Left colon (tissue), 2 donors: ENCODE data around the gene RNU1-2. TPM values are rescaled to one million over a fixed set of nuclear protein-coding genes. Genes with fewer than 3 reads are reported as not detected.
"Not testable (repeated sequence)": the region's sequence is repeated elsewhere in the genome, so short reads cannot be mapped to it uniquely, and the experiment has no call there.

ENCODE experiments used
- ATAC-seq: fragments of 200-7000 bp; cut with Tn5 transposase; one replicate; pipeline ENCODE4 v1.9.1; 2020; ENCODE audit warnings: mild to moderate bottlenecking, moderate library complexity
- DNase-seq, 2 donors: peaks; one replicate each; pipeline ENCODE4 v3.0.0-alpha.2; 2020
- intact Hi-C, 2 donors: fragments of 100-400 bp; cut with DNase I in 1 of 2; cut with micrococcal nuclease in 1 of 2; formaldehyde crosslinking; loops; one replicate each; pipeline versions ENCODE4 v1.11.2 to v1.14.0; 2022; cut with DNase I, micrococcal nuclease
- total RNA-seq, 2 donors: library from RNA; stranded (reverse); fragmentation: NEBNext Ultra II Directional; extraction: Animal tissue kit (Norgen Biotek cat#: 25700); gene quantifications; one replicate each; pipeline ENCODE4 v1.2.1, GENCODE V29; 2021
- donor health status: DM: no; HTN: no; CAD: no.
- donor health status: DM: yes; HTN: yes; CAD: no.

Gene RNU1-2
- total RNA-seq, 2 donors from 2014 or later, result 3,977 to 5,589 TPM

GRCh38 chr1:16905110-16905867 lies 9.5 kb downstream of the RNU1-2 start:
- no peak for DNase-seq

GRCh38 chr1:16905868-16906702 lies 10.3 kb downstream of the RNU1-2 start:
- ATAC-seq (no peak), DNase-seq (no peak)
- intact Hi-C loops, result no loop called here

More at GRCh38 chr1:16905110-16905867, 9.5 kb downstream of the RNU1-2 start:
- intact Hi-C loops, result no loop called here
- peak; percentile 76 for ATAC-seq

DNA sequence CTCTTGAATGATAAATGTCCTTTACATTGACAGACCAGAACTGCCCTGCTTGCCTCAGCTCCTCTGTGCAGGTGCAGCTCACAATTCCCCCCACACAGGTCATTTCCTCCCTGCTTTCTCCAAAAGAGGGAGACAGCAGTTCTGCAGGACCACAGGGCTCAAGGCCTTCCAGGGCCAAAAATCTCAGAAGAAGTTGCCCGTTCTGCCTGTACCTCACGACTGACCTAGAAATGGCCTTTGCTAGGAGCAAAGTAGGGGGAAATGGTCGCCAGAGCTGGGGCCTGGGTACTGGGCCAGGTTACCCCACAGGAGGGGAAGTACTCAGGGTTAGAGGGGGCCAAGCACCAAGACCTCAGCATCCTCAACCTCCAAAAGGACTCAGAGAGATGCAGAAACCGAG lies 11.1 kb downstream of the RNU1-2 start:
- no peak for ATAC-seq
- no peak for DNase-seq
- intact Hi-C loops, result no loop called here

- ATAC-seq (no peak), DNase-seq (peak in 1 of 2 donors; percentile 23)
- intact Hi-C loops, result no loop called here
Observed at GRCh38 chr1:16907870-16908758, 12.3 kb downstream of the RNU1-2 start.

DNA sequence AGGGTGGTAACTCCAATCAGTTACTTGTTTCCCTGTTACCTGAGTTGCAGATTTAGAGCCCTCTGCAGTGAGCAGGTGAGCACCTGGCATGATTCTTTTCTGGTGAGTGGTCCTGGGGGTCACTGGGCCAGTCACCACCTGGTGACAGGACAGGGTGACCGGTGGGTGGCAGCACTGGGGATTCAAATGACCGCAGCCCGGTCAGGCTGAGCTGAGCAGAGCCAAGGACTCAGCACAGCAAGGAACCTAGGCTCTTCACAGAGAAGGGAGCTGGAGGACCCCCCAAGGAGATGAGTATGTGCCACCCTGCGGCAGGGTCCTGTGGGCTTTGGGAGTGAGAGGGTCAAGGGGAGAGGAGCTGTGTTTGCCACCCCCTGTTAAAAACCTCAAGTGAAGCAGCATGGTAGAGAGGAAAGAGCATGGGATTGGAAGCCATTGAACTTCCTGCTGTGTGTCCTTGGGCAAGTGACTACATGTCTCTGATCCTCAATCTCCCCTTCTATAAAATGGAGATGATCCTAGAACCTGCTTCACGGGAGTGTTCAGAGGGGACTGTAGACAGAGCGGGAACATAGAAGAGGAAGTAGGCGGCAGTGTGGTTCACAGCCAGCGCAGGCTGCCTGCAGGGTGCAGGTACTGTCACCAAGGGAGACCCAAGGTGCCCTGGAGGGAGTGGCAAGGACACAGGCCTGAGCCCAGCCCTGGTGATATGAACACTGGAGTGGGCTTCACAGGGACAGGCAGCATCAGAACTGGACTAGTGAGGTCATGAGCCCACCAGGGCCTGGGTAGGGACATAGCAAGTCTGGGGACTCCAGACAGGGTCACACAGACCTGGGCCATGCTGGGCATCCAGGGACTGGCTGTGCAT lies 16.3 kb downstream of the RNU1-2 start:
- DNase-seq, ATAC-seq, intact Hi-C loops: not testable (repeated sequence)

- DNase-seq, ATAC-seq, intact Hi-C loops: not testable (repeated sequence)
Observed at GRCh38 chr1:16912742-16913141, 17.0 kb downstream of the RNU1-2 start.

DNA sequence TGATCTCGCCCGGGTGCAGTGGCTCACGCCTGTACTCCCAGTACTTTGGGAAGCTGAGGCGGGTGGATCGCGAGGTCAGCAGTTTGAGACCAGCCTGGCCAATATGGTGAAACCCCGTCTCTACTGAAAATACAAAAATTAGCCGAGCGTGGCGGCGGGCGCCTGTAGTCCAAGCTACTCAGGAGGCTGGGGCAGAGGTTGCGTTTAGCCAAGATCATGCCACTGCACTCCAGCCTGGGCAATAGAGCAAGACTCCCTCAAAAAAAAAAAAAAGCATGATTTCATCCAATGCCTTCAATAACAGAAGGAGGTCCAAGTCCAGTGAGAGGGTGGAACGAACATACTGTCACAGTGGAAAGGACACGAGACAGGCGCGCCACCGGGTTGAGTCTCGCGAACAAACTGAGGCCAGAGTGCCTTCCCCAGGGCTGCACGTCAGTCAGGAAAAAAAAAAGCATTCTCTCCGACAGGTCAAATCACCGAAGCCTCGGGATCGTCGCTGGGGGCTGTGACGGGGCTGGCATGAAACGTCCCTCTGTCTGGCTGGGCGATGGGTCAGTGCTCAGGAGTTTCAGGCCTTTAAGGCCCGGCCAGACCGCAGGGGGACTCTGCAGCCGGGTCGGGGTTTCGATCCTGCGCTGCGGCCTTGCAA lies 17.5 kb downstream of the RNU1-2 start:
- intact Hi-C loops, result no loop called here
- ATAC-seq (peak; percentile 24), DNase-seq (peak in 1 of 2 donors; percentile 48)

DNA sequence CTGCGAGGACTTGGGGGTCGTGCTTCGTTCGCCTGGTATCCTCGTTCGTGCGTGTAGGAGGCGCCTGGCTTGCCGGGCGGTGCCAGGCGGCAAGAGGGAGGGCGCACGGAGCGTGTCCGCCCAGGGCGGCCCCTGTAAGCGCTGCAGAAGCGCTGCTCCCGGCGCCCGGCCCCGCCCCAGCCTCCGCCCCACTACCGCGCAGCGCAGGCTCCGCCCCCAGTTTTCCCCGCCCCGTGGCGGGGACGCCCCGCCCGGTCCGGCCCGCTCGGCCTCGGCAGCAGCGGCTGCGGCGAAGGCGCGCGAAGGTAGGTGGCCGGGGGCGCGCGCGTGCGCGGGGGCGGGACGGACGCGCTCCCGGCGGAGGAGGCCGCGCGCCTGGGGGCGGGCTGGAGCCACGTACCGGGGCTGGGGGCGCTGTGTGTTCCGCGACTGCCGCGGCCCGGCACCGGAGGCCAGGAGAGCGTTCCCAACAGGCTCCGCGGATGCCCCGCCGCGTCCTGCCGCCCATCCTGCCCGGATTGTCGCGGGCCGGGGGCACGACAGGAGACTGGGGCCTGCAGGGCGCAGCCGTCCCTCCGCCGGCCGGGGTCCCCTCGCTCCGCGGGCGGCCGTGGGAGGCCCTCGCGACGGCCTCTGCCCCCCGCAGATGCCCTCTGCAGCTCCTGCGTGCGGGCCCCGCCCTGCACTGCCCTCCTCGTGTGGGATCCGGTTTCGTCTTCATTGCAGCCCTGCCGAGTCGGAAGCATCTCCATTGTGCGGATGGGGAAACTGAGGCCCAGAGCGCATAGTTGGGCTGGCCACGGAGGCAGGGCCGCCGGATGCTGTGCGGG lies 18.3 kb downstream of the RNU1-2 start:
- intact Hi-C loops, result no loop called here
- DNase-seq, result peak; percentile 94 to 98
- peak; percentile 95 for ATAC-seq

DNA sequence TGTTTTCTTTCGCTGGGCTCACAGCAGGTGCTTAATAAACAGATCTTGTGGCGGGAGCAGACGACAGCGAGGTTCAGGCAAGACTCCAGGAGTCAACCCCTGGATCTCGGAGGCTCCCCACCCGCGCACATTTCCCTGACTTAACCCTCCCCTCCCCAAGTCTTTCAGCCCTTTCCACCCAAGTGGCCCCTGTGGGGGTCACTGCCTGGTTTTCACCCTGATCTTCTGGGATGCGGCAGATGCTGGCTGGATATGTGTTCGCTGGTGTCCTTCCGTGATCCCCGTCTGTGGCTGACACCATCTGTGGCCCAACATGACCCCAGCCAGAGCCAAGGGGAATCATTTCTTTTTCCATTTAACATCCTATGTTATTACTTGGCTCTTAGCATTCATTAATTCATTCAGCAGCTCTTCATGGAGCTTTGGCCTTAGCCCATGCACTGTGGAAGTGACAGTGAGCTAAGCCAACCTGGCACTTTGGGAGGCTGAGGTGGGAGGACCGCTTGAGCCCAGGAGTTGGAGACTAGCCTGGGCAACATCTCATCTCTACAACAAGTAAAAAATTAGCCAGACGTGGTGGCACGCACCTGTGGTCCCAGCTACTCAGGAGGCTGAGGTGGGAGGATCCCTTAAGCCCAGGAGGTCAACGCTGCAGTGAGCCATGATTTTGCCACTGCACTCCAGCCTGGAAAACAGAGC lies 19.3 kb downstream of the RNU1-2 start:
- ATAC-seq, intact Hi-C loops, DNase-seq: not testable (repeated sequence)

DNA sequence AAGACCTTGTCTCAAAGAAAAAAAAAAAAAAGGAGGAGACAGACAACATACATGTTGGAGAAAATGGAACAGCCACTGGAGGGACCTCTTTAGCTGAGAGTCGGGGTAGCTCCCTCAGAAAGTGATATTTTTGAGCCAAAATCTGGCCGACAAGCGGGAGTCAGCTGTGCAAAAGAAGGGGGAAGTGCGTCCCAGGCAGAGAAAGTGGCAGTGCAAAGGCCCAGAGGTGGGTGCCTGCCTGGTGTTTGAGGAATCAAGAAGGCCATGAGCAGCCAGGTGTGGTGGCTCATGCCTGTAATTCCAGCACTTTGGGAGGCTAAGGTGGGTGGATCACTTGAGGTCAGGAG lies 19.8 kb downstream of the RNU1-2 start:
- no peak for ATAC-seq
- no peak for DNase-seq
- intact Hi-C loops, result no loop called here

DNA sequence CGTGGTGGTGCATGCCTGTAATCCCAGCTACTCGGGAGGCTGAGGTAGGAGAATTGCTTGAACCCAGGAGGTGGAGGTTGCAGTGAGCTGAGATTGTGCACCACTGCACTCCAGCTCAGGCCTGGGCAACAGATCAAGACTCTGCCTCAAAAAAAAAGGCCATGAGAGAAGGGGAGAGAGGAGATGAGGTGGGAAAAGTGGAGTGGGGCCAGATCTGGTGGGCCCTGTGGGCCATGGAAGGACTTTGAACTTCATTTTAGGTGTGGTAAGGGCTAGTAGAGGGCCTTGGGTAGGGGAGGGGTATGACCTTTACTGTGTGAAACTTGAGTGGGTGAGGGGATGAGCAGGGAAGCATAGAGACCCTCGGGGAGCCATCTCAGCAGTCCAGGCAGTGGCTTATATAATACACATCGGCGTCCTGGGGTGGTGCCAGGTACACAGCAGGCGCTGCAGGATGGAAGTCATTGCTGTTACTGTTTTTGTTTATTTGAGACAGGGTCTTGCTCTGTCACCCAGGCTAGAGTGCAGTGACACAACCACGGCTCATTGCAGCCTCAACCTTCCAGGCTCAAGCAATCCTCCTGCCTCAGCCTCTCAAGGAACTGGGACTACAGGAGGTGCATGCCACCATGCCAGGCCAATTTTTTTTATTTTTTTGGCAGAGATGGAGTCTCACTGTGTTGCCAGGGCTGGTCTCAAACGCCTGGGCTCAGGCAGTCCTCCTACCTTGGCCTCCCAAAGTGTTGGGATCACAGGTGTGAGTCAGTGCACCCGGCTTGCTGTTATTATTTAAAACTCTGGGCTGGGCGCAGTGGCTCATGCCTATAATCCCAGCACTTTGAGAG lies 20.5 kb downstream of the RNU1-2 start:
- ATAC-seq, intact Hi-C loops, DNase-seq: not testable (repeated sequence)

DNA sequence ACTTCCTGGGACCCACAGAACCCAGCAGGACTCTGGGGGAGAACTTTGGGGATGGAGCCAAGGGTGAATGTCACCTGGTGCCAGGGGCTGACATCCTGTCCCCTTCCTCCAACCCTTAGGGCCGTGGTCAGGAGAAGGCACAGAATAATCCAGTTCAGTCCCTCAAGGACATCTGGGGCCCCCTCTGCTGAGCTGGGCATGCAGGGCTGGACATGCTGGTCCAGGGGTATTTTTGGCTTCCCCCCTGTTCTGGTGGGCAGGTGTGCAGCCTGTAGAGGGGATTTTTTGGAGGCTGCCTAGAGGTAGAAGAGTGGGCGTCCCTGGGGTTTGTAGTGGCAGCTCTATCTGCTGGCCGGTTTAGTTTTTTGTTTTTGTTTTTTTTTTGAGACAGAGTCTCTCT lies 22.6 kb downstream of the RNU1-2 start:
- ATAC-seq (no peak), DNase-seq (no peak)
- intact Hi-C loops, result no loop called here

GRCh38 chr1:16918936-16919665 lies 23.3 kb downstream of the RNU1-2 start:
- DNase-seq, intact Hi-C loops, ATAC-seq: not testable (repeated sequence)

DNA sequence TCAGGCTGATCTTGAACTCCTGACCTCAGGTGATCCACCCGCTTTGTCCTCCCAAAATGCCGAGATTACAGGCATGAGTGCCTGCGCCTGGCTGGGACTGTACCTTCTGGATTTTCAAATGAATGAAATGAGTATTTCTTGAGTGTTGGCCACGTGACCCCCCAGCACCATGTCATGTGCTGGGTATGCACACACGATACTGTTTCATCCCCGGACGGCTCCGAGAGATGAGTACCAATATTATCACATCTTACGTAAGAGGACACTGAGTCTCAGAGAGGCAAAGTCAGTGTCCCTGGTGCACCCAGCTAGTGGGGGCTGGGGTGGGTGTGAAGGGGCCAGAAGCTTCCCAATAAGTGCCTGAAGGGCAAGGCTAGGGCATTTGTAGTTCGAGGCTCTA lies 25.2 kb downstream of the RNU1-2 start:
- intact Hi-C loops, result no loop called here
- ATAC-seq (no peak), DNase-seq (no peak)
